Hematopoietic multipotent progenitor cell treated with erythropoietin and hydrocortisone succinate and interleukin-3 and kit ligand, for 8 days (in vitro differentiated cells): Measurements from ENCODE around the gene SHROOM3.
"Not testable (repeated sequence)": the region's sequence is repeated elsewhere in the genome, so short reads cannot be mapped to it uniquely, and the experiment has no call there.

Source experiments
- DNase-seq: peaks from one replicate; pipeline ENCODE4 v3.0.0-alpha.2; 2015

SHROOM3 gene

DNA sequence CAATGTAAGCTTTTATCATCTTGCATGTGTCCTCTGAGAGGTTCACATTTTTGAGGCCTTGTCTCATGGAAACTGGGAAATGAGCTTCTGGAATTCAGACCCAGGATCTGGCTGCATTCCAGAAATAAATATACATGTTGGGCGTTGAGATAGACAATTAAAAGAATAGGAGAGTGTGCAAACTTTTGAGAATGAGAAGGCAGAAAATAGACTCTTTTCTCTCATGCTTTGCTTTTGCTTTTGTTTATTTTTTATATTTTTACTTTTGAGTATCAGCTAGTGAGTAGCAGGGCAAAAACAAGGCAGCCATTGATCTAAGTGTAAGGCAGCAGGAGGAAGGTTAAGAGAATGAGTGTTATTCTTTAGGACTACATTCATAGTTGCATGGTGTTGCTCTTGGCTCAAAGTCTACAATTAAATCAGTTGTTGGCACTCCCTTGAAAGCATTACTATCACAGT is 12.4 kb downstream of the SHROOM3 start:
- no peak for DNase-seq

DNA sequence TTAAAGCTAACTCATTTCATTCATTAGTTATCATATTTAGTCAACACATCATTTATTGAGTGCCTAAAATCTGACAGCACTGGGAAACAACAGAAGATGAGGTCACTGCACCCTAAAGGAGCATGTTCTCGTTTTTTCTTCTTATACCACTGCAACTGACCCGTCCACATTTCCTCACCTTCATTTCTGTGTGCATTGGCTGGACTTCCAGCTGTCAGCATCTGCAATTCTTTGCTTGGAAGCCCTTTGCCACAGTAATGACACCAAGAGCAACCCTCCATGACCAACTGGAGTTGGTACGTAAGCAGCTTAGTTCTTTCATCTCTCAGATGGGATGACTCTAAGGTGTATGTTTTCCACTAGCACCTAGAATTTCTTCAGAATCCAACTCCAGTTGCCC is 13.2 kb downstream of the SHROOM3 start:
- no peak for DNase-seq

DNA sequence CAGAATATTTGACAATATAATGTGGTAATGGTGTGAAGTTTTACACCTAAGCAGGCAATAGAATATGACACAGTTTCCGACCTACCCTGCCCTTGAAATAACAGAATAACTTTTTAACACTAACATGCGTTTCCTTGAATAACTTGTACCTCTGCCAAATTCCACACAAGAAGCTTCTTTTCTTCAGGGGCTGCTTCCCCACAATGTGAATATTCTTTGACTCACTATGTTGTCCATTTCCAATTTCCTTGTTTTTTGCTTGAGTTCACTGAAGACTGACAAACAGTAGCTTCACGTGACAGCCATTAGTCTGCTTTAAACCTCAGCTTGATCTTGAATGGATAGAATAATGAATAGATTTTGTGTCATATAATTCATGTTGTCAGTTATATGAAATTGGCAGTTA is 14.3 kb downstream of the SHROOM3 start:
- no peak for DNase-seq

DNA sequence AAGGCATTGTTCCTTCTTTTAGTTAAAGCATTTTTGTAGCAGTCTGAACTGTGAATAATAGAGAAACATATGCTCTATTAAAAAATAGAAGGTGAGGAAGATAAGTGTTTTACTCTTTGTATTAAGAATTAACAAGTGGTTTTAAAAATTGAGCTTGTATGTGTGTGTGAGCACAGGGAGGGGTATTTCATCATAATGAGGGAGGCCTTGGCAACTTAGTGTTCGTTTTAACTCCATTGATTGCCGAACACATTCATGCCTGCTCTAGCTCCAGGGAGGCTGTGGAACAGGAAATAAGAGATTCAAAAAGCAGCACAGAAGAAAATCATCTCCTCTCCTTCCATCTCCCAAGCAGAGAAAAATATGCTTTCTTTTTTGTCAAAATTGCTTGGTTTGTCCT is 14.8 kb downstream of the SHROOM3 start:
- no peak for DNase-seq

GRCh38 chr4:76453232-76453631 is 18.2 kb downstream of the SHROOM3 start:
- no peak for DNase-seq

DNA sequence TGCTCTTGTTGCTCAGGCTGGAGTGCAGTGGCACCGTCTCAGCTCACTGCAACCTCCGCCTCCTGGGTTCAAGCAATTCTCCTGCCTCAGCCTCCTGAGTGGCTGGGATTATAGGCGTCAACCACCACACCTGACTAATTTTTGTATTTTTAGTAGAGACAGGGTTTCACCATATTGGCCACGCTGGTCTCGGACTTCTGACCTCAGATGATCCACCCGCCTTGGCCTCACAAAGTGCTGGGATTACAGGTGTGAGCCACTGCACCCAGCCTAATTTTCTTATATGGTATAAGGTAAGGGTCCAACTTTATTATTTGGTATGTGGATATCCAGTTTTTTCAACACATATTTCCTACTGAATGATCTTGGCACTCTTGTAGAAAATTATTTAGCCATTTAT is 19.0 kb downstream of the SHROOM3 start:
- not testable (repeated sequence) for DNase-seq

GRCh38 chr4:76457885-76458284 is 22.9 kb downstream of the SHROOM3 start:
- DNase-seq: no peak

- no peak for DNase-seq
Measured at GRCh38 chr4:76458297-76458696, 23.3 kb downstream of the SHROOM3 start.

GRCh38 chr4:76458825-76459224 is 23.8 kb downstream of the SHROOM3 start:
- no peak for DNase-seq

DNA sequence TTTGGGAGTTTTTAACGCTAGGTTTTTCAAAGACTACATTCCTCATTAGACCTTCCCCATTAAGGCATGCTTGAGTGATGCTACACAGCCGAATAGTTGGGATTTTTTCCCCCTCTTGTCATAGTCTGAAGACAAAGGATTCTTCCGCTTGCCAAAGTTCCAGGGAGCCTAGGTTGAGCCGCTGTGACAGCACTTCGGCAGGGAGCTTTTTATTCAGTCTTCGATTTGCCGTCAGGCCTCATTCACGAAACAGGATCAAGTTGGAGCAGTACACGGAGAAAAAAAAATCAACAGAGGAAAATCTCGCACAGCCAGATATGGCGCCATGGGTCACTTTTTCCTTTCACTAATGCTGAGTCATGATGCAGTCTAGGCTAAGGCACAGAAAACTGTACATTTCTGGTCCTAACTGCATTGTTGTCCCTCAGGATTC is 24.3 kb downstream of the SHROOM3 start:
- no peak for DNase-seq

DNA sequence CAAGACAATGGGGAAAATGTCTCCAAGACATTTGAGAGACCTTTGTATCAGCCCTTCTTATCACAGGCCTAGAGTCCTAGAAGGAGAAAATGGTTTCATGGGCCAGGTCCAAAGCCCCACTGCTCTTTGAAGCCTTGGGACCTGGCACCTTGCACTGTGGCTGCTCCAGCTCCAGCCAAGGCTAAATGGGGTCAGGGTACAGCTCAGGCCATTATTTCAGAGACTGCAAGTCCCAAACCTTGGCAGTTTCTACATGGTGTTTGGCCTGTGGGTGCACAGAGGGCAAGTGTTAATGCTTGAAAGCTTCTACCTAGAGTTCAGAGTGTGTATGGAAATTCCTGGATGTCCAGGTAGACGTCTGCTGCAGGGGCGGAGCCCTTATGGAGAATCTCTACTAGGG is 28.5 kb downstream of the SHROOM3 start:
- no peak for DNase-seq

DNA sequence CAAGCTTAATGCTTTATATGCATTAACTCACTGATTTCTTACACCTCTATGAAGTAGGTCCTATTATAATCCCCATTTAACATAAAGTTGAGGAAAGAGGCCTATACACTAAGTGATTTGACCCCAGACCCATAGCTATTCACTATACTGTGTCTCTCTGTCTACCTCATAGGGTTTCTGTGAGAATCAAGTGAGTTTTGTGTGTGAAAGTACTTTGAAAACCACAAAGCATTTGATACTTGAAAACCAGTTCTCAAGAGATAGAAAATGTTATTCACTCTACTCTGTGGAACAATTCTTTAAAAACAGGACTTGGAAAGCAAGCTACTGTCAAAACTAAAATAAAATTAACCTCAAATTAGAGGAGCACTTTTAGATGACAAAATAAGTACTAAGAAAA is 35.0 kb downstream of the SHROOM3 start:
- no peak for DNase-seq

DNA sequence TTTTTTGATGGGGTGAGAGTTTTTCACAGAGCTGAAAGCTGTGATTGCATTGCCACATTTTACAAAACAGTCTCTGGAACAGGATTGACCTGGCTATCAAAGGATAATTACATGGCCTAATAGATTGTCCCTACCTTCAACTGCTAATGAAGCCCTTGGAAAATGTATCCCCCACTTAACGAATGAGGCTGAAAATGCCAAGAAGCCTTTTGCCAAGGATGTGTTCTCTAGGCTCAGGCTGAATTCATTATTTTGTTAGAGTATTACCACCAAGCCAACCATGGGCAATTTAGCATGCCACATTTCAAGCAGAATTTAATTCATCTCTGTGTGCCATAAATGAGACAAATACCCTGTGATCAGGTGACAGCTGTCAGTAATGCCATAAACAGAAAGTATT is 35.5 kb downstream of the SHROOM3 start:
- DNase-seq: no peak

- no peak for DNase-seq
Measured at GRCh38 chr4:76476571-76476970, 41.5 kb downstream of the SHROOM3 start.

GRCh38 chr4:76484654-76485053 is 49.6 kb downstream of the SHROOM3 start:
- no peak for DNase-seq

GRCh38 chr4:76485450-76485849 is 50.4 kb downstream of the SHROOM3 start:
- no peak for DNase-seq

- DNase-seq: no peak
Measured at GRCh38 chr4:76486588-76487276, 51.7 kb downstream of the SHROOM3 start.

GRCh38 chr4:76487621-76488020 is 52.6 kb downstream of the SHROOM3 start:
- no peak for DNase-seq

GRCh38 chr4:76488455-76488854 is 53.4 kb downstream of the SHROOM3 start:
- DNase-seq: no peak

DNA sequence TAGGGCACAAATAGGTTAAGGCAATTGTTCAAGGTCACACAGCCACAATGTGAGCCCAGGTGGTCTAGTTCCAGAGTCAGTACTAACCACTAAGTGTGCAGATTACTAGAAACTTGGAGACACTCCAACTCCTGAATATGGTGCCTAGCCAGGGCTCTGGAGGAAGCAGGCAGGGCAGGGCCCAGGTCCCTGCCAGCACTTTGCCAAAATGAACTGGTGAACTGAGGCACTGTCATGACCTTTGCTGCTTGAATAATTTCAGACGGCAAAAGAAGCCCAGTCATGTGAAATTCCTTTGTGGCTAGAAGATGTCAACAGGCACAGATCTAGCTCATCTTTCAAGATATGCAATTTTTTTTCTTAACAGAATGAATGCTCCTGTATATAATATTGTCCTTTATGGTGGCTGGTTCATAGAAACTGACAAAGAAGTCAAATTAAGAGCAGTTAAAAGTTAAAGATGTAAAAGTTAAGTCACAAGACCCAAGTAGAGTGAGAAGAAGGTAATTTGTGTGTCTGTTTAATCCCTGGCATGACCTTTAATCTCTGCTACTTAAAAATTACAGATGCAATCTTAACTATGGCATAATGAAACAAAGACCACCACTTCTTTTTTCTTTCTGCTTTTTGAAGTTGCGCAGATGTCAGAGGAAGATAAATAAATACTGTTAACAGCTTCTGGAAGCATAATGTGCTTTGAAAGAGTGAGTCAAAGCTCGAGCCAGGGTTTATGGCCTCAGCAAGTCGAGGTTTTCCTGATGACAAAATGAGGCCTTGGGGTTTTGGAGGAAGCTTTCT is 54.1 kb downstream of the SHROOM3 start:
- DNase-seq: no peak

- no peak for DNase-seq
Measured at GRCh38 chr4:76489686-76490161, 54.7 kb downstream of the SHROOM3 start.

DNA sequence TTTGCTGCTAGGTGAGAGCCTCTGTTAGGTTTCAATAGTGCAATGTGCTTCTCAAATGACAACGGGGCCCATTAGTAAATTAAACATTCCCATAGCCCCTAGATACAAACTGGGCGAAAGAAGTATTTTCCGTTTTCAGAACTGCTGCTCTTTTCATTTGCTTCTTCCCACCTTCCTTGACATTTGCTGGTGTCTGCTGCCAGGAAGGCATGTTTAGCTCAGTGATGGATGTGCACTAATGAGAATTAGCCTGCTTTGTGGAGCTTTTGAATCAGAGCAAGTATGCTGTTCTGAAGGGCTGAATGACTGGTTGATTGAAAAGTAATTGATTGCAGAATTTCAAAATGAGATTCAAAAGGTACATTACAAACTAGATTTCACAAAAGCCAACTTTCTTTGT is 57.0 kb downstream of the SHROOM3 start:
- DNase-seq: no peak

DNA sequence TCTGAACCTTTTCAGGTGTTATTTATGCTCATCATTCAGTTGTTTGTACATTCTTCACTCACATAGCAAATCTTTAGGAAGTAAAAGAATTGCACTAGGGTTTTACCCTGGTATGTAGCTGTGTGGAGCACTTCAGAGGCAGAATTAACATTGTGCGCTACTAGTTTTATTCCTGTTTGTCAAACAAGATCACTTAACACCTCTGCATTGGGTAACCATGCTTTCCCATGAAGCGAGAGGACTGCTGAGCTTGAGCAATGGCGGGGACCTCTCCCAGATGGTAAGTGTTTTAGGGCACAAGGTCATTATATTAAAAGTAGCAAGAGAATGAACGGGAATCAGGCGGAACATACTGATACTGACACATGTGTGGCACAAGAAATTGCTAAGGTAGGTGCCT is 59.2 kb downstream of the SHROOM3 start:
- no peak for DNase-seq

- DNase-seq: no peak
Measured at GRCh38 chr4:76494871-76495590, 60.0 kb downstream of the SHROOM3 start.
